ENCODE results near the gene NSL1. TPM values are rescaled to one million over a fixed set of nuclear protein-coding genes. Genes with fewer than 3 reads are reported as not detected.

The NSL1 gene
- total and polyA plus RNA-seq, 9 of the 15 experiments (the other 6 are each of a cell fraction or from before 2014, with no cell fraction given): 53.5 to 108 (median 59.1) TPM

- 0 out of 2 replicates have a peak, but pooled peaks have one; percentile 34 for TF ChIP-seq GTF2E2 (tag; IDR thresholded peaks at IDR 0.05)
- 0 out of 2 replicates have a peak, but pooled peaks have one; percentile 29 for TF ChIP-seq SMARCE1 (IDR thresholded peaks at IDR 0.05)
- no peak for TF ChIP-seq ZNF583 (CRISPR knock-in tag; IDR thresholded peaks at IDR 0.05)
- TF ChIP-seq TSC22D4 (tag; IDR thresholded peaks at IDR 0.05): no peak
- TF ChIP-seq ZNF311 (CRISPR knock-in tag; IDR thresholded peaks at IDR 0.05): 0 out of 2 replicates have a peak, but pooled peaks have one; percentile 48
- TF ChIP-seq L3MBTL2 (IDR thresholded peaks at IDR 0.05): no peak
- TF ChIP-seq ARID1B (IDR thresholded peaks at IDR 0.05): no peak
- TF ChIP-seq PTRF (tag; IDR thresholded peaks at IDR 0.05): no peak
- TF ChIP-seq HDAC1 (IDR thresholded peaks at IDR 0.05): 0 out of 4 replicates have a peak, but pooled peaks of 1 of the 2 experiments have one; percentile 17
- 0 out of 2 replicates have a peak, but pooled peaks have one; percentile 4 for TF ChIP-seq ZEB2 (IDR thresholded peaks at IDR 0.05)
- TF ChIP-seq POLR2B (IDR thresholded peaks at IDR 0.05; ENCODE audit: low read depth, partially characterized antibody): no peak
- TF ChIP-seq HMBOX1 (IDR thresholded peaks at IDR 0.05): peak; percentile 49; the same call in 1 of the 2 replicates
- peak; percentile 46; the same call in 1 of the 2 replicates for TF ChIP-seq PKNOX1 (IDR thresholded peaks at IDR 0.05)
- no peak for TF ChIP-seq HMGXB4 (CRISPR knock-in tag; IDR thresholded peaks at IDR 0.05)
- peak; percentile 29; the same call in 1 of the 2 replicates for TF ChIP-seq ZBTB40 (IDR thresholded peaks at IDR 0.05)
- TF ChIP-seq ZBTB40 (CRISPR knock-in tag; IDR thresholded peaks at IDR 0.05): no peak
- no peak for TF ChIP-seq TRIM24 (IDR thresholded peaks at IDR 0.05)
- TF ChIP-seq ZNF584 (CRISPR knock-in tag; IDR thresholded peaks at IDR 0.05; ENCODE audit: low read depth): no peak
Measured at GRCh38 chr1:212794561-212795014, 3.0 kb upstream of the NSL1 start (continued).

Data from K562 (cell line).